ENCODE results near the gene YJEFN3.

YJEFN3 gene

DNA sequence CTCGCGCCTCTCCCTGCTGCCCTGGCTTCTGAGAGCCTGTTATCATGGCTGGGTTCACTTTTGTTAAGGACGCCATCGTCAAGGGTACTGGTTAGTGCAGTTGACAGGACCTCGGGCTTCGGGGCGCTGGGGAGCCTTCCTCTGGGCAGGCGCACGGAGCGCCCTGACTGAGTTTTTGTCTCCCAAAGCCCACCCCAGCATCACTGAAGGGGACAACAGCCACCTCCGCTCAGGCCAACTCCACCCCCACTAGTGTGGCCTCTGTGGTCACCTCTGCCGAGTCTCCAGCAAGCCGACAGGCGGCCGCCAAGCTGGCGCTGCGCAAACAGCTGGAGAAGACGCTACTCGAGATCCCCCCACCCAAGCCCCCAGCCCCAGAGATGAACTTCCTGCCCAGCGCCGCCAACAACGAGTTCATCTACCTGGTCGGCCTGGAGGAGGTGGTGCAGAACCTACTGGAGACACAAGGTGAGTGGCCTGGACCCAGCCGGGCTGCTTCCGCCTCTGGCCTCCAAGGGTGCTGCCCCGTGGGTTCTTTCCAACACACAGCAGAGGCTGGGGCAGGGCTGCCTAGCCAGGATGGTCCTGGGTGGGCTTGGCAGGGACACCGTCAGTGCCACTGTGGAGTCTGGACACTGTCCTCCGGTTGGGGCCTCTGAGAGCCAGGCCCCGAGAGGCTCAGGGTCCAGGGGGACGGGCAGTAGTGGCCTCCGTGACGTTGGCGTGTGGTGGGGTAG is 30.3 kb upstream of the YJEFN3 start:
- DNase-seq = no peak

DNA sequence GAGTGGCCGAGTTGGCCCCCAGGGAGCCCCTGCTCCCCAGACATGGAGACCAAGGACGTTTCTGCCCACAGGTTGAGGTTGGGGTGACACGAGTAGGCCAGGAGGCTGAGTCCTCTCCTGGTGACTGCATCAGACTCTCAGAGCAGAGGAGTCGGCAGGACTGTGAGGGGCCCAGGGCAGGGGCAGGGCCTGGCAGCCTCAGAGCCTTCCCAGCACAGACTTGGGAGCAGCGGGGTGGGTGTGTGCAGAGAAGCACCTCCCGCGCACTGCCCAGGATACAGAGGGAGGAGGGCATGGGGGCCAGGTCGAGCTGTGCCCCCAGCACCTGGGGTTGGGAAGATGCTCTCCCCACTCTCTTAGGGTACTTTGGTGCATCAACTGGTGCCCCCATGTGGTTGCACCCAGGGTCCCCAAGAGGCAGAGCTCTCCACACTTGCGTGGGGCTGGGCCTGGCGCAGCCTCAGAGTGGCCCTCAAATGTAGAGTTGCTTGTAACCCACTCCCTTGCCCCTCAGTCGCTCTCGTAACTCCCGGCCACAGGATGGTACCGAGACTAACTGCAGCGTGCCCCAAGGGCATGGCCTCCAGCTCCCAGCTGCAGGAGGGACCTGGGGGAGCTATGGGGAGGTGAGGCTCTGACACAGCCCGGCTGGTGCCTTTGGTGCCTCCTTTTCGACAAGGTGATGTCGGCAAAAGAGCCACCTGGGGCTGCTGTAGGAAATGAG is 29.3 kb upstream of the YJEFN3 start:
- no peak for DNase-seq

DNA sequence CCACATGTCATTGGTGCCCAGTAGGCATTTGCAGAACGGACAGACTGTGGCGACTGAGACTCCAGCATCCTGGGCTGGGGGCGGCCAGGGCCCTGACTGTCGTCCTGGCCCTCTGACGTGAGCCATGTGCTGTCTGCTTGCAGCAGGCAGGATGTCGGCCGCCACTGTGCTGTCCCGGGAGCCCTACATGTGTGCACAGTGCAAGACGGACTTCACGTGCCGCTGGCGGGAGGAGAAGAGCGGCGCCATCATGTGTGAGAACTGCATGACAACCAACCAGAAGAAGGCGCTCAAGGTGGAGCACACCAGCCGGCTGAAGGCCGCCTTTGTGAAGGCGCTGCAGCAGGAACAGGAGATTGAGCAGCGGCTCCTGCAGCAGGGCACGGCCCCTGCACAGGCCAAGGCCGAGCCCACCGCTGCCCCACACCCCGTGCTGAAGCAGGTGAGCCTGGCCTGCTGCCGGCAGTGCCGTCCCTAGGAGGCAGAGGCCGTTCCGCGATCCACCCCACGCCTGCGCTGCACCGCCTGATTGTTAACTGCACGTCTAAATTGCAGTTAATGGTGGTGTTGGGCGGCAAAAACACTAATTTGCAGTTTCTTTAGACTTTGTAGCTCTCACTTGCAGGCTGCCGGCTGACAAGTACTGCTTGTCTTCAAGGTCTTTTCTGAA is 27.6 kb upstream of the YJEFN3 start:
- DNase-seq = no peak

DNA sequence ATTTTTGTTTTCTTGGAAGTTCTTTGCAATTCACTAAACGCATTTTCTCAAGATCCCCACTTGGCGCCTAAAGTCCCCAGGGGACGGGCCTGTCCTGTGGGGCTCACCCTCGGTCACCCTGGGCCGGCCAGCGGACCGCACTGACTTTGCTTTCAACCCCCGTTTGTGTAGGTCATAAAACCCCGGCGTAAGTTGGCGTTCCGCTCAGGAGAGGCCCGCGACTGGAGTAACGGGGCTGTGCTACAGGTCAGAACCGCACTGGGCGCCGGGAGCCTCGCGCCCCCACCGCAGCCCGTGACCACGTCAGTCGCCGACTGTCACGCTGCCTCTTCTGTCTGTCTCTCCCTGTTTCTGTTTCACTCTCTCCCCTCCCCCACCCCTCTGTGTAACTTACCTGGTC is 26.9 kb upstream of the YJEFN3 start:
- DNase-seq = no peak

DNA sequence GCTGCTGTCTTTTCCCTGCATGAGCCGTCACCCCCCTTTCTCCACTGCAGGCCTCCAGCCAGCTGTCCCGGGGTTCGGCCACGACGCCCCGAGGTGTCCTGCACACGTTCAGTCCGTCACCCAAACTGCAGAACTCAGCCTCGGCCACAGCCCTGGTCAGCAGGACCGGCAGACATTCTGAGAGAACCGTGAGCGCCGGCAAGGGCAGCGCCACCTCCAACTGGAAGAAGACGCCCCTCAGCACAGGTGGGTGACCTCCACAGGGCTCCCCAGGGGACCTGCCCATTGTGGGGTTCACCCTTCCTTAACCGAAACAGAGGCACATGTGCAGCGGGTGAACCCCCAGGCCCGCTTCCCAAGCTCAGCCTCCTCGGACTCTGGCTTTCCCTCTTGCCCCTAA is 26.4 kb upstream of the YJEFN3 start:
- no peak for DNase-seq

DNA sequence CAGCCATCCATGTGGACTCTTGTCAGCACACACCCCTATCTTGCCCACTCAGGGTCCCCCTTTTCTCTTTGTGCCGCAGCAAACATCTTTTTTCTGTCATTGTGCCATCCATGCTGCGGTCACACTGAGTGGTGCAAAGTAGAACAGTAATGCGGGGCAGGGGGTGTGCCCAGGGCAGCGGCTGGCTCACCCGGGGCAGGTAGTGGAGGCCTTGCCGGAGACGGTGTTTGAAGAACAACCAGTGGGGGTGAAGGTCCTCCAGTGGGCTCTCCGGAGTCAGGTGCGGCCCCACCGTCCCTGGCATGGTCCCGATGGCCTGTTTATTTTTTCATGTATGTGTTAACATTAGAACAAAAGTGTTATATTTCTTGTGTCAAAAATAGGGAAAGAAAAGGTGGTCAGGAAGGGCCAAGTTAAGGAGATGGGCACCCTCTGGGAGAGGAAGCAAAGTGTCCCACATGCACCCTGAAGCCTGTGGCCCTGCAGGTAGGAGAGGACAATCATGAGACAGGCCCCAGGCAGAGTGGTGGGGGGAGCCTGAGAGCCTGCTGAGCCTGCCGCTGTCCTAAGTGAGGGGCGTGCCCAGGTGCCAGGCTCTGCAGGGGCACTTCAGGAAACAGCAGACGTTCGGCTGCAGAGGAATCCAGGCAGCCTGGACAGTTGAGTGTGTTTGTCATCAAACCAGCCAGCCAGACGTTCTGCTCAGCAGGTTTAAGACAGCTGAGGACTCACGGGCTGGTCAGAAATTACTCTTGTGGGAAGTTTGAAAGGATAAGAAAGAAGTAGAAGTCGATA is 25.7 kb upstream of the YJEFN3 start:
- DNase-seq = no peak

DNA sequence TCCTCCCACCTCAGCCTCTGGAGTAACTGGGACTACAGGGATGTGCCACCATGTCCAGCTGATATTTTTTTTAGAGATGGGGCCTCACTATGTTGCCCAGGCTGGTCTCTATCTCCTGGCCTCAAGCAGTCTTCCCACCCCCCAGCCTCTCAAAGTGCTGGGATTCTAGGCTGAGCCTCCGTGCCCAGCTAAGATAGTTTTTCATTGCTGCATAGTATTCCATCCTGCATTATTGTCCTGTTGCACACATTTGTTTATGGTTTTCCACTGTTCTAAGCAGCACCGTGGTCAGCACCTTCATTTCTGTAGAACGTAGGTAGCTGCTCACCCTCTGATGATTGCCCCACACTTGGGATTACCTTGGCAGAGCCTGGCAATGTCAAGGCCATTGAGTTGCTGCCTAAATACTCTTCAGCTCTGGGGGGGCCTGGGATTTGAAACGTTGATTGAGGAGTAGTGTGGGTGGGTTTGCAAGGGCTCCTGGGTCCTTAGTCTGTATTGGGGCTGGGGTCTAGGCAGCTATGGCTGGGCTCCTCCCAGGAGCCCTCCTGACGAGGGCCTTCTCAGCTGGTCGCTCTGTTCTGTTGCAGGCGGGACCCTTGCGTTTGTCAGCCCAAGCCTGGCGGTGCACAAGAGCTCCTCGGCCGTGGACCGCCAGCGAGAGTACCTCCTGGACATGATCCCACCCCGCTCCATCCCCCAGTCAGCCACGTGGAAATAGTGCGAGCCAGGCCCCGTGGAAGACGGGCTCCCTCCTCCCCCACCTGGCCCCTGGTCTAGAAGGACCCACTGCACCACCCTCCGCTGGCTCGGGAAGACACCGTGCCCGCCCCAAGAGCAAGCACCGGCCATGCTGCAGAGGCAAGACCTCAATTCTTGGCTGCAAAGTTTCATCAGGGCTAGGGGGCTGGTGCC is 23.7 kb upstream of the YJEFN3 start:
- no peak for DNase-seq

DNA sequence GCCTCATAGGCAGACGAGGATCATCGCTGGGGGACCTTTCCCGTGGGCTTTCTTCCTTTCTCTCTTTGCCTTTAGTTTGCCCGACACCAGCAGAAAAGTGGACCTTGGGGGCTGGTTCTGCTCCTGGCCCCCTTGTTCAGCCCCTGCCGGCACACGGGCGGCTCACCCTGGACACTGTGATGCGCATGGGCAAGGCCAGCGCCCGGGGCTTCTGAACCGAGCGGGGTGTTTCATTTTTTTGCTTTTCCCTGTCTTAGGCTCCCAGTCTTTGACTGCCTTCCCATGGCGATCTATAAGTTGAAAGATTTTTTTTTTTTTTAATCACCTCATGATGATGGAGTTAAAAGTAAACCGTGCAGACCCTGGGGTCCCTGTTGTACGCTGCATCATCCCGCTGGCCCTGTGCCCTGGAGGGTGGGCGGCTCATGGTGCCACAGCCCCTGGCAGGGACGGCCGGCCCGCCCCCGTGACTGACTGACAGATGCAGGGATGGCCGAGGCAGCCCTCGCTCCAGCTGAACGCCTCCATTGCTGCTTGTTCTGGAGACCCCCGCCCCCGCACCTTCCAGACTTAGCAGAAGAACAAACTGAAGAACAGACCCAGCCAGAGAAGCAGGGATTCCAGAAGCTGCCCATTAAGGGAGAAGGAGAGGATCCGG is 22.9 kb upstream of the YJEFN3 start:
- no peak for DNase-seq

DNA sequence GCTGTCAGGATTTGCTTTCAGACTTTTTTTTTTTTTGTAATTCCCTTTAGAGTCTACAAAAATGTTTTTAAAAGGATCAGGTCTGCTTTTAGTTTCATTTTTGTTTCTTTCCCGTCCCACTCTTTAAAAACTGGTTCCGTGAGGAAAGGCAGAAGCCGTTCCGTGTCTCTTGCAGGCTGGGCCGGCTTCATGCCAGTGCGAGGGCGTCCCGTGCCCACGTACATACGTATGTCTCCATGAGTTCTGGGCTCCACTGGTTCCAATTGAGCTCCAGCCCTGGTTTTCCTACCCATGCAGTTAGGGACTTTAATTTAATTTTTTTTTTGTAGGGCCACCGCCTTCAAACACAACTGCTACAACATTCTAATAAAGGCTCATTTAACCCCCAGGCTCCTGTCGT is 22.1 kb upstream of the YJEFN3 start:
- DNase-seq = no peak

DNA sequence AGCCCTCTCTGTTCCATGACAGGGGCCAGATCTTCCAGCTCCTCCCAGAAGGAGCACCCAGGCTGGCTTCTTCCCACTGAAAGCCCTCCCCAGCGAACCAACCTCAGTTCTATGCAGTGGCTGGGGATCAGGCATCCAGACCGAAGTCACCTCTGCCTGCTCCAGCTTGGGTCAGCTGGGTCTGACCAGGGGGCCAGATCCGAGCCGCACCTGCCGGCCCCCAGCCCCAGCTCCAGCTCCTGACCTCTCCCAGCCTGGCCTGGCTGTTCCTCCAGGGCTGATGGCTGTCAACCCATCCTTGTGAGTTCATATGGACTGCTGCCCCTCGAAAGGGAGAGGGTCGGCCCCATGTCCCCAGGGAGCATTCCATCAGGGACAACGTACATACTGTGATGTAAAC is 21.4 kb upstream of the YJEFN3 start:
- DNase-seq = no peak

DNA sequence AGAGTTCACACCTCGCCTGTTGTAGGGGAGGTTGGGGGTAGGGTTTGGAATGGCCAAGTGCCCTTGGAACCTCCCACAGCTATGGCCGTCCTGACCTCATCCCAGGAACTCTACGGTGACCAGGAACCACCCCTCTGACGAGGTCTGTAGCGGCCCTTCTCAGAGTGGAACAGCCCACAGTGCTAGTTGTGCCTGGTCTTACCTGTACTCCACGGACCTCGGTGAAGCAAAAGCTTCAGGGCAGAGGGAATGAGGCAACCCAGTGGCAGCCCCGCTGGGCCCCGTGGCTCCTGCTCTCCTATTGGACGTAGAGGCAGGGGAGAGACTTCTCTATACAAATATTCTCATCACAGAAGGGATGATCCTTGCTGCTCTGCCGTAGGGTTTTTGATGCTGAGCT is 20.5 kb upstream of the YJEFN3 start:
- no peak for DNase-seq

DNA sequence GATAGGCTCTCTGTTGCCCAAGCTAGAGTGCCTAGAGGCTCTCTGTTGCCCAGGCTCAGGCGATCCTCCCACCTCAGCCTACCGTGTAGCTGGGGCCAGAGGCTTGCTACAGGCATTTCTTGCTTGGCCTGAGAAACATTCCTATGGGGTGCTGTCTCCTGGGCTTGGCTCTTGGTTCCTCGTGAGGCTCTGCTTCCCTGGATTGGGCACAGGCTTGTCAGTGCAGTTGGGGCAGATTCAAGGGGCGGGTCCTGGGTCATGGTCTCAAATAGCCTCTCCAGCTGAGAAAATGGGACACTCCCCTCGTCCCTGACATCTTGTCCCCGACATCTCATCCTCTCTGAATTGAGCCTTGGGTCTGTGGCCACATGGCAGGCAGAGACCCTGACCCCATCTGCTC is 18.3 kb upstream of the YJEFN3 start:
- no peak for DNase-seq

DNA sequence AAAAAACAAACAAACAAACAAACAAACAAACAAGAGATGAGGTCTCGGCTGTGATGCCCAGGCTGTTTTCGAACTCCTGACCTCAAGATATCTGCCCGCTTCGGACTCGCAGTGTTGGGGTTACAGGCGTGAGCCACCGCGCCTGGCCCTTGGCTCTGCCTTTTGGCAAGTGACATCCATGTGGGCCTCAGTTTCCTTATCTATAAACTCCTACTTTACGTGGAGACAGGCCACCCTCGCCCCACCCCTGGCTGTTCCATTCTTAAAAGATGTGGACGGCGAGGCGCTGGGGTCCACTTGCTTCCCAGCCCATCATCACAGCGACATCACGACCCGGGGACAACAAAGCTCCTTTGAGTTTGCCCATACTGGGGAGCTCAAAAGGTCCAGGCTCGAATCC is 15.0 kb upstream of the YJEFN3 start:
- no peak for DNase-seq

DNA sequence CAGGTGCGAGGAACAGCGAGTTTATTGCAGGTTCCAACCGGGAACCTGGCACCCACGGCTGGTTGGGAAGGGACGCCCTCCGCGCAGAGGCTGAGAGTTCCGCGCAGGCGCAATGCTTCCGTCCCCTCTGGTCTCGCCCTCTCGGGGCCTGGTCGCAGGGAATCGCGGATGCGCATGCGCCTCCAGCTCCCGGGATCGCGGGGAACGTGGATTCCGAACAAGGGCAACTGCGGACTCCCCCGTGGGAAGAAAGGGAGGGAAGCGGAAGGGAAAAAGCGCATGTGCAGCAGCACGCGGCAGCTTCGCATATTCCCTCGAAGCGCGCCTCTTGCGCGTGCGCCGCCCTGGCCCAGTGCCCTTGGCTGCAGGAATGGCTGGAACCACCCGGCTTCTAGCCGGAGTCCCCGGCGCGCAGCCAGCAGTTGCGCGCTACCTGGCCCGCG is 14.5 kb upstream of the YJEFN3 start:
- no peak for DNase-seq

DNA sequence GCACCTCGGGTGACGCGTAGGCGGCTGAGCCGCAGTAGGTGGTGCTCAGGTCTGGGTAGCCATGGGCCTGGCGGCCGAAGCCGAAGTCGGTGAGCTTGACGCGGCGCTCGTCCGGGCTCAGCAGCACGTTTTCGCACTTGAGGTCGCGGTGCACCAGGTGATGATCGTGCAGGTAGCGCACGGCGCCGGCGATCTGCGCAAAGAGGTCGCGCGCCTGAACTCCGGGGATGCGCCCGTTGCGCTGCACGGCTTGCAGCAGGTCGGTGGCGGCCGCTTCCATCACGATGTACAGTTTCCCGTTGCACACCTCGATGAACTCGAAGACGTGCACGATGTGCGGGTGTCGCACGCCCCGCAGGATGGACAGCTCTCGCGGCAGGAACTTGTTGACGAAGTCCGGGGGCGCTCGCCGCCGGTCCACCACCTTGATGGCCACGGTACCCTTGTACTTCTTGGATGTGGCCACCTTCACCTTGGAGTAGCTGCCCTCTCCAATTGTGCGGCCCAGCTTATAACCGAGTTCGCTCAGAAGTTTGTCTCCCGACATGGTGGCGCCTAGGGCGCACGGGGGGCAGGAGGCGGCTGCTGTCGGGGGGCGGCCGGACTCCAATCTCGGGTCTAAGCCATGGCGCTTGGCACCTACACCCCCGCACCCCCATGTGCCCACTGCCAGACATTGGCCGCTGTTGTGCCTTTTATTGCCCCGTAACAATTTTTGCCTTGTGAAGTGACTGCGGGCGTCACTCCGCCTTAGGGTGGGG is 13.7 kb upstream of the YJEFN3 start, which contains the start of gene TSSK6:
TSS of gene TSSK6 (minus strand) at position 668 of the 761 bp plus-strand sequence. CDS start at position 547, 121 bp downstream.
- DNase-seq = no peak

DNA sequence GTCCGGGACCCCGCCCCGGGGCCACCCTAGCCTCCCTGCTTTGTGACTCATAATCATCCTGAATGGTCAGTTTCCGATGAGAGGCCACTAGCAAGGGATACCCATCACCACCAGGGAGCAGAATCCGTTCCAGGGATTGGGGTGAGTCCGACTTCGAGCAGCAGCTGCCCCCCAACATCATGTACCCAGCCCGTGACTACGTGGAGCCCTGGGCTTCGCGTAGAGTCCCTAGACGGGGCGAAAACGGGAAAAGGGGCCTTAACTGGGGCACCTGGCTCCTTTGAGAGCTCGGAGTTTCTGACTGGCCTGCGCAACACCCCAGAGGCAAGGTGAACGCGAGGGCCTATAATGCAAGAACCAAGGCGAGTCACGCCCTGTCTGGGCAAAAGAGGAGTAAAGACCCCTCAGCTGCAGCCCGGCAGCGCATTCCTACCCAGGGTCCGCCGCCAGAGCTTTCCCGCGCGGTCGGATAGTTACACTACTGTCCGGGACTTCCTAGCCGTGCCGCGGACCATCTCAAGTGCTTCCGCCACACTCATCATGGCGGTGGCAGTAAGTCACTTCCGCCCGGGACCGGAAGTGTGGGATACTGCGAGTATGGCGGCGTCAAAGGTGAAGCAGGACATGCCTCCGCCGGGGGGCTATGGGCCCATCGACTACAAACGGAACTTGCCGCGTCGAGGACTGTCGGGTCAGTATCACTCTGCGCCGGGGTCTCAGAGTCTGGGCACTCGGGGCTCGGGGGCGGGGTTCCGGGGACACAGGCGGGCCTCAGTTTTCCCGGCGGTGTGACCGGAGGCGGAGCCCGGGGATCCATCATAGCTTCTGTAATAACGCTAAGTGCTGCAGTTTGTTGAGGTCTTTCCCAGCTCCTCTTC is 12.8 kb upstream of the YJEFN3 start, which contains the start of gene NDUFA13:
TSS of gene NDUFA13 (plus strand) at position 584 of the 878 bp plus-strand sequence. CDS start at position 598, 14 bp downstream.
- peak; percentile 71 for DNase-seq

DNA sequence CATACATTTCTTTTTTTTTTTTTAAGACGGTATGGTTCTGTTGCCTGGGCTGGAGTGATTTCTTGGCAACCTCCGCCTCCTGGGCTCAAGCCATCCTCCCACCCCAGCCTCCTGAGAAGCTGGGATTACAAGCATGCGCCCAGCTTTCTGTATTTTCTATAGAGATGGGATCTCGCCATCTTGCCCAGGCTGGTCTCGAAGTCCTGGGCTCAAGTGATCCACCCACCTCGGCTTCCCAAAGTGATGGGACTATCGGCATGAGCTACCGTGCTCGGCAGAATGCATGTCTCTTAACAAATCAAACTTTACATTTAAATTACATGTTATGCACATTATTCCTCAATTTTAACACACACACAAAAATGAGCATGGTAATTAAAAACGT is 11.5 kb upstream of the YJEFN3 start:
- DNase-seq = no peak

DNA sequence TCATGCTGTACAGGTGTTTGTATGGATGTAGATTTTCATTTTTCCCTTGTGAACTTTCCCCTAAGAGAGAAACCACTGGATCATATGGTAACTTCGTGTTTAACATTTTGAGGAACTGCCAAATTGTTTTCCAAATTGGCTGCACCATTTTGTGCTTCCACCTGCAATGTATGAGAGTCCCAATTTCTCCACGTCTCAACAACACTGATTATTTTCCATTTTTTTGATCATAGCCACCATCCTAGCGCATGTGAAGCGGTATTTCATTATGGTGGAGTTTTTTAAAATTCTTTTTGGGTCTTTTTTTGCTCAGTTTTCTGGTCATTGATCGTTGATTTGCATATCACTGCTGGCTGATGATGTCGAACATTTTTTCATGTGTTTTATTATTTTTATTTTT is 7.7 kb upstream of the YJEFN3 start:
- DNase-seq = no peak

DNA sequence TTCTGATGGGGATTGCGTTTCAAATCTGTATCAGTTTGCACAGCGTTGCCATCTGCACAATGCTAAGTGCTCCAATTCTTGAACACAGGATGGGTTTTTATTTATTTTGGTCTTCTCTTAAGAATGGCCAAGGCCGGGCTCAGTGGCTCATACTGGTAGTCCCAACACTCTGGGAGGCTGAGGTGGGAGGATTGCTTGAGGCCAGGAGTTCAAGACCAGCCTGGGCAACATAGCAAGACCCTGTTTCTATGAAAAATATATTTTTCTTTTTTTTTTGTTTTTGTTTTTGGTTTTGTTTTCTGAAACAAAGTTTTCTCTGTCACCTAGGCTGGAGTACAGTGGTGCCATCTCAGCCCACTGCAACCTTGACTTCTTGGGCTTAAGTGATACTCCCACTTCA is 5.5 kb upstream of the YJEFN3 start:
- DNase-seq = no peak

DNA sequence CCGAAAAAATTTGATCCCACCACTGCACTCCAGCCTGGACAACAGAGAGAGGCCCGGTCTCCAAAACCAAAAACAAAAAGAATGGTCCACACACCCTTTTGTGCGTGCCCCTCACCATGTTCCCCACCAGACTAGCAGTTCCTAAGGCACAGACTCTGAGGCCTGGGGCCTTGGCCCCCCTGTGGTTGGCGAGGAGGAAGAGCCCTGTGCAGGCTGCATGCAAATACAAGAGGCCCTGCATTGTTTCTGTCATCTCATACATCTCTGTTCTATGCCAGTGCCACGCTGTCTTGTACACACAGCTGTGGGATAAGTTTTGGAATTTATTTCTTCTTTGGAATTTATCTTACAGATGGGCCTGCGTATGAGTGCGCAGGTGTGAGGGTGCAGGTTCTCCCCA is 4.7 kb upstream of the YJEFN3 start:
- no peak for DNase-seq

Measured in NCI-H1092 treated with DMSO at 0.1 percent for 48 hours (cell line).